GM19025 (cell line): ENCODE data around the gene MAP4K3.

Source experiments
- ATAC-seq: cut with Tn5 transposase; IDR thresholded peaks from one replicate; pipeline ENCODE4 v1.9.1; 2021; ENCODE audit warnings: mild to moderate bottlenecking, low read depth, moderate library complexity; ENCODE audit not compliant: unreplicated experiment

The MAP4K3 gene

GRCh38 chr2:39320162-39320561 is 116.9 kb downstream of the MAP4K3 start:
- no peak for ATAC-seq

DNA sequence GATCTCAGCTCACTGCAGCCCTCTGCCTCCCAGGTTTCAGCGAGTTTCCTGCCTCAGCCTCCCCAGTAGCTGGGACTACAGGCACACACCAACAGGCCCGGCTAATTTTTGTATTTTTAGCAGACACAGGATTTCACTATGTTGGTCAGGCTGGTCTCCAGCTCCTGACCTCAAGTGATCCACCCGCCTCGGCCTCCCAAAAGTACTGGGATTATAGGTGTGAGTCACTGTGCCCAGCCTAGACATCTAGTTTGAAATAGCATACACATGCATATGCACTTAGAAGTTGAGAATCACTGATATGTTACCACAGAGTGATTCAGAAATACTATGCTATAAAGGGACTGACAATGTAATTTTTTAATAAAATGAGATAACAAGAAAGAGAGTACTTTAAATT is 123.5 kb downstream of the MAP4K3 start:
- no peak for ATAC-seq

- no peak for ATAC-seq
Observed at GRCh38 chr2:39311469-39311868, 125.6 kb downstream of the MAP4K3 start.

GRCh38 chr2:39308778-39309177 is 128.3 kb downstream of the MAP4K3 start:
- ATAC-seq, result no peak

DNA sequence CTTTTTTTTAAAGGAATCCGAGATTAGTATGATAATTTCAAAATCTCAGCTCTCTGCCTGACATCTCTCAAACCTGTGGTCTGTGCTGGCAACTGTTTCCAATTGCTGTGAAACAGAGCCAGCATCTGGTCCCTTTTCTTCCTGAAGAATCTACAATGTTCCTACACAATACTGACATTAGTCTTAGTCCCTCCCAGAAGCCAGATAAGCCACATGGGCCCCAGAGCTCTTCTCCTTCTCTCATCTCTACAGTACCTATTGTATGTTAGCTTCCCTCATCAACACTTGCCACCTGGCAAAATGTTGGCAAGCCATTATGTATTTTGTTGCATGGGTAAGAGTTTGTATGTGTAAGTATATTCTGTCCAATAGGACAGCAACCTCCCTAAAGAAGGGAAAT is 130.5 kb downstream of the MAP4K3 start:
- ATAC-seq, result no peak

DNA sequence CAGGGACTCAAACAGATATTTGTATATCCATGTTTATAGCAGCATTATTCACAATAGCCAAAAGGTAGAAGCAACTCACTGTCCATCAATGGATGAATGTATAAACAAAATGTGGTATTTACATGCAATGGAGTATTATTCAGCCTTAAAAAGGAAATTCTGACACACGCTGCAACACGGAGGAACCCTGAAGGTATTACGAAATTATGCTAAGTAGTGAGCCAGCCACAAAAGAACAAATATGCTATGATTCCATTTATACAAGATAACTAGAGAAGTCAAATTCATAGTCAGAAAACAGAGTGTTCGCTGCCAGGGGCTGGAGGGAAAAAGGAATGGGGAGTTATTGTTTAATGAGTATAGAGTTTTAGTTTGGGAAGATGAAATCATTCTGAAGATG is 132.4 kb downstream of the MAP4K3 start:
- no peak for ATAC-seq

DNA sequence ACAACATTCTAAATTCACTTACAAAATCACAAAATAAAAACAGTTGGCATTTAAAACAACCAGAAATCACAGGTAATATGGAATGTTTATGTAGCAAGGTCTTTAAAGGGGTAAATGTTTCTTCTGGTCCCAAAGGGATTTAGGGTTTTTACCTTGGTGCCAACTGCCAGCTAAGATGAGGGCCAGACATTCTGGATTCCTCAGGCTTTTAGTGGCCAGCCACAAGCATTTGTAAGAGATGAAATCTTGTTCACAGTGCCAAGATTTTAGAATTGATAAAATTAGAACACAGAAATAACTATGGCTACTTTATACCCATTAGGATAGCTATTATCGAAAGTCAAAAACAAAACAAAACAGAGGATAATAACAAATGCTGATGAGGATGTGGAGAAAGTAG is 132.9 kb downstream of the MAP4K3 start:
- no peak for ATAC-seq

- ATAC-seq, result no peak
Observed at GRCh38 chr2:39301352-39301751, 135.7 kb downstream of the MAP4K3 start.

GRCh38 chr2:39300044-39300978 is 136.8 kb downstream of the MAP4K3 start:
- ATAC-seq, result no peak

- ATAC-seq, result no peak
Observed at GRCh38 chr2:39290433-39290832, 146.7 kb downstream of the MAP4K3 start.

- ATAC-seq, result no peak
Observed at GRCh38 chr2:39289609-39290008, 147.5 kb downstream of the MAP4K3 start.

DNA sequence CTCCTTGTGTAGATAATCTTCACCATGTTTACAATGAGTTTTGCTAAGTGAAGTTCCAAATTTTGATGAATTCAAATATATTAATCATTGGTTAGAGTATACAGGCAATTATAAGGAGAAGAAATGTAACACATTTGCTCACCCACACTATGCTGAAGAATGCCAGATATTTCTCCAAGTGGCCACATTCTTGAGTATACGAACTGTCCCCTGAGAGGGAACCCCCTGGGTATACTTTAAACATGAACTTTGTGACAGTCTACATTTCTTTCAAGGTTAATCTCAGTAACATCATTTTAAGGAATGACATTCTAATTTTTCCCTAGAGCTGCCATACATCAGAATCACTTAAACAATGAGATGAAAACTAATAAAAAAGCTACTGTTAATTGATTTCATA is 153.5 kb downstream of the MAP4K3 start:
- no peak for ATAC-seq

- no peak for ATAC-seq
Observed at GRCh38 chr2:39281391-39281790, 155.7 kb downstream of the MAP4K3 start.

GRCh38 chr2:39275016-39275415 is 162.1 kb downstream of the MAP4K3 start:
- ATAC-seq, result no peak

DNA sequence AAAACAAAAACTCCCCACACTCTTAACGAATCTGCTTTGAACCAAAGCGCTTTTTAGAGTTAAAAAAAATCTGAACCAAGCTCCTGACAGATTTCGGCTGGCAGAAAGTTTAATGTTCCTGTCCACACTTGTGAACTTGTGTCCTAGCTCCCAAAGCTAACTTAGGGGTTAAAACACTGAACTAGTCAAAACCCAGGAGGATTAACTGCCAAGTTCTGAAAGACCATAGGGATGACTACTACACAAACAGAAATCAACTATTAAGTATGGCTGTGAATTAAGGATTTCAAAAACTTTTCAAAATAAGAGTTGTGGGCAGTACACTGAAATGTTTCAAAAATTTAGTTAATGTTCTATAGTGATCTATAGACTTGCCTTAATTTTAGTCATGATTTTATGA is 167.1 kb downstream of the MAP4K3 start:
- no peak for ATAC-seq

GRCh38 chr2:39266916-39267434 is 170.1 kb downstream of the MAP4K3 start:
- no peak for ATAC-seq

DNA sequence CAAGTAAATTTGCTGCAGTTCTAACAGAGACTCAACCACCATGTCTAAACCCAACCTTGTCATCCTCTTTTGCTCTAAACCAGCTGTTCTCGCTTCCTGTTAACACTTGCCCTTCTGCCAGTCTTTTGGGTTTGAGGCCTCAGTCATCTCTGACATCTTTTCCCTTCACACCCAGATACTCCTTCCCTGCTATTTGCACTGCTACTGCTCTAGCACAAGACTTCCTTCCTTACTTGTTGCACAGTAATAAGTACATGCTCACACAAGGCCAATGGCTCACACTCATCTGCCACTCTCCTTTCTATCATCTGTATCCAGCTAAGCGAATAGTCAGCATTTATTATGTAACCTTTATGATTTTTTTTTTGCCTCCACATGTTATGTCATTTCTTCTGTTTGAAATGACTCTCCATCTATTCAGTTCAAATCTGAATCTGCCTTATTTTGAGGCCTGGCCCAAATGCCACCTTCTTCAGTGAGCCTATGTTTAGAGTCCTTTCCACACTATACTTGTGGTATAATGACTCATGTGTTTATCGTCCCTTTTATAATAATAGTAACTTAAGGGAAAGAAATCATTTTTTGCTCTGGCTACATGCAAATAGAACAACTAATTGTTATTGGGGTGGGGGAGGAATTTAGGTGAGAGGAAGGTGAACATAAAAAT is 170.8 kb downstream of the MAP4K3 start:
- peak; percentile 38 for ATAC-seq

GRCh38 chr2:39265315-39265714 is 171.8 kb downstream of the MAP4K3 start:
- ATAC-seq, result no peak

- peak; percentile 56 for ATAC-seq
Observed at GRCh38 chr2:39264733-39265132, 172.4 kb downstream of the MAP4K3 start.

GRCh38 chr2:39260087-39260486 is 177.0 kb downstream of the MAP4K3 start:
- ATAC-seq, result no peak

DNA sequence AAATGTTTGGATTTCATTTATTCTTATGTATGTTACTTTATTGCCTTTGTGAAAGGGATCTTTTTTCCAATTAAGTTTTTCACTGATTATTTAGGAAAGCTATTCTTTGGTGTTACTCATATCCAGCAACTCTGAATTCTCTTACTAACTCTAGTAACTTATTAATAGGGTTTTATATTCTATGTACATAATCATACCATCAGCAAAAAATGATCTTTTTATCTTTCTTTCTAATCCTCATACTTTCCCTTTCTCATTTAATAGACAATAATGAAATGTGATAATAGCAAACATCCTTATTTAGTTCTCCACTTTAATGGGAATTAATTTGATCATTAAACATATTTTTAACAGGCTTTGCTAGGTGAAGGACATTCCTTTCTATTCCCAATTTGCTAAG is 181.0 kb downstream of the MAP4K3 start:
- no peak for ATAC-seq
